Astrocyte of the cerebellum (primary cell): ENCODE results near the gene EFTUD2.

Experiments
- DNase-seq: peaks from one replicate; pipeline ENCODE4 v3.0.0-alpha.2; 2011; ENCODE audit warnings: low read depth
- H3K4me3 ChIP-seq: 2 replicates; pipeline ENCODE4 v1.5.1; 2011; ENCODE audit warnings: mild to moderate bottlenecking, low read depth, low read length, moderate library complexity
- in situ Hi-C: cut with HindIII; loops from 2 replicates; pipeline ENCODE4 v1.10.0; 2017; ENCODE audit warnings: low sequenced_read_pairs
- TF ChIP-seq, protein P1 (sequence below): IDR thresholded peaks from 2 replicates; pipeline ENCODE4 v1.5.1; 2012; ENCODE audit warnings: low read length, low read depth, moderate library complexity, mild to moderate bottlenecking; ENCODE audit errors: missing control alignments

The EFTUD2 gene

DNA sequence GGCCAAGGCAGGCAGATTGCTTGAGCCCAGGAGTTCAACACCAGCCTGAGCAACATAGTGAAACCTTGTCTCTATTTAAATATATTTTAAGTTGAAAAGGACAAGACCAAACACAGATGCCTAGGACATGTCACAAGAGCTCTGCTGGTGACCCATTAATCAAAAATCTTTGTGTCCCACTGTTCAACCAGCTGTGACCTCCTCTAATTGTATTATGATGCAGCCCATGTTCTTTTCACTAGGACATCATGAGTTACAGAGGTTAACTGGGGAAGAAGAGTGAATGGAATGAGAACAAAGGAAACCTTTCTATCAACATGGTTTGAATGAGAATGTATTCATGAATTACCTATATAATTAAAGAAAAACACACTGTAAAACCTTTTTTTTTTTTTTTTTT is 7.0 kb downstream of the EFTUD2 start:
- in situ Hi-C loops: no loop called here
- TF ChIP-seq, protein P1, sequence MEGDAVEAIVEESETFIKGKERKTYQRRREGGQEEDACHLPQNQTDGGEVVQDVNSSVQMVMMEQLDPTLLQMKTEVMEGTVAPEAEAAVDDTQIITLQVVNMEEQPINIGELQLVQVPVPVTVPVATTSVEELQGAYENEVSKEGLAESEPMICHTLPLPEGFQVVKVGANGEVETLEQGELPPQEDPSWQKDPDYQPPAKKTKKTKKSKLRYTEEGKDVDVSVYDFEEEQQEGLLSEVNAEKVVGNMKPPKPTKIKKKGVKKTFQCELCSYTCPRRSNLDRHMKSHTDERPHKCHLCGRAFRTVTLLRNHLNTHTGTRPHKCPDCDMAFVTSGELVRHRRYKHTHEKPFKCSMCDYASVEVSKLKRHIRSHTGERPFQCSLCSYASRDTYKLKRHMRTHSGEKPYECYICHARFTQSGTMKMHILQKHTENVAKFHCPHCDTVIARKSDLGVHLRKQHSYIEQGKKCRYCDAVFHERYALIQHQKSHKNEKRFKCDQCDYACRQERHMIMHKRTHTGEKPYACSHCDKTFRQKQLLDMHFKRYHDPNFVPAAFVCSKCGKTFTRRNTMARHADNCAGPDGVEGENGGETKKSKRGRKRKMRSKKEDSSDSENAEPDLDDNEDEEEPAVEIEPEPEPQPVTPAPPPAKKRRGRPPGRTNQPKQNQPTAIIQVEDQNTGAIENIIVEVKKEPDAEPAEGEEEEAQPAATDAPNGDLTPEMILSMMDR: no peak
- no peak overlapping the region for H3K4me3 ChIP-seq
- no peak for DNase-seq

- in situ Hi-C loops: no loop called here
- DNase-seq: no peak
- H3K4me3 ChIP-seq: no peak overlapping the region
- TF ChIP-seq, protein P1: no peak
Observed at GRCh38 chr17:44889003-44889402, 10.2 kb downstream of the EFTUD2 start.

- H3K4me3 ChIP-seq: no peak overlapping the region
- TF ChIP-seq, protein P1: no peak
- no peak for DNase-seq
- in situ Hi-C loops: no loop called here
Observed at GRCh38 chr17:44887971-44888954, 11.0 kb downstream of the EFTUD2 start.

GRCh38 chr17:44887016-44887415 is 12.2 kb downstream of the EFTUD2 start:
- in situ Hi-C loops: no loop called here
- TF ChIP-seq, protein P1: no peak
- H3K4me3 ChIP-seq: no peak overlapping the region

GRCh38 chr17:44884941-44885340 is 14.3 kb downstream of the EFTUD2 start:
- in situ Hi-C loops: no loop called here
- TF ChIP-seq, protein P1: no peak
- no peak for DNase-seq
- no peak overlapping the region for H3K4me3 ChIP-seq

More at GRCh38 chr17:44887016-44887415, 12.2 kb downstream of the EFTUD2 start:
- DNase-seq: no peak

GRCh38 chr17:44881145-44881544 is 18.1 kb downstream of the EFTUD2 start:
- in situ Hi-C loops: no loop called here
- TF ChIP-seq, protein P1: no peak
- H3K4me3 ChIP-seq: no peak overlapping the region
- DNase-seq: no peak
